HepG2 (cell line): ENCODE results near the gene NOTCH4. TPM values are rescaled to one million over a fixed set of nuclear protein-coding genes. Genes with fewer than 3 reads are reported as not detected.

Experiments
- HES4 ChIP-seq: sonication (generic); formaldehyde crosslinking; IDR thresholded peaks from 2 replicates; pipeline ENCODE4 v1.9.0; 2021; ENCODE audit warnings: mild to moderate bottlenecking, missing genetic modification reagents, borderline replicate concordance
- HMG20A ChIP-seq: IDR thresholded peaks from 2 replicates; pipeline ENCODE4 v1.6.1; 2016; ENCODE audit warnings: borderline replicate concordance
- NFIB ChIP-seq: sonication (generic); formaldehyde crosslinking; IDR thresholded peaks from 2 replicates; pipeline ENCODE4 v1.9.0; 2021; ENCODE audit warnings: missing genetic modification reagents, mild to moderate bottlenecking, borderline replicate concordance
- NFKB2 ChIP-seq: sonication (generic); formaldehyde crosslinking; IDR thresholded peaks from 2 replicates; pipeline ENCODE4 v1.4.0; 2020; ENCODE audit warnings: missing genetic modification reagents, borderline replicate concordance
- PTBP1 ChIP-seq: fragments of 200-400 bp; formaldehyde crosslinking; IDR thresholded peaks from 2 replicates; pipeline ENCODE4 v1.6.1; 2018; ENCODE audit warnings: low read length, low read depth; ENCODE audit not compliant: poor library complexity, severe bottlenecking
- RXRB ChIP-seq: IDR thresholded peaks from 2 replicates; pipeline ENCODE4 v1.6.1; 2016; ENCODE audit warnings: borderline replicate concordance, missing genetic modification reagents, missing compliant biosample characterization
- SAFB2 ChIP-seq: sonication (generic); formaldehyde crosslinking; IDR thresholded peaks from 2 replicates; pipeline ENCODE4 v1.5.1; 2020; ENCODE audit warnings: missing genetic modification reagents, low read depth, mild to moderate bottlenecking, borderline replicate concordance
- SNAI1 ChIP-seq: sonication (generic); formaldehyde crosslinking; IDR thresholded peaks from 2 replicates; pipeline ENCODE4 v1.5.0; 2020; ENCODE audit warnings: mild to moderate bottlenecking, missing genetic modification reagents, borderline replicate concordance
- SP5 ChIP-seq: IDR thresholded peaks from 2 replicates; pipeline ENCODE4 v1.6.1; 2016; ENCODE audit warnings: low read depth, borderline replicate concordance
- ZNF333 ChIP-seq: sonication (generic); formaldehyde crosslinking; IDR thresholded peaks from 2 replicates; pipeline ENCODE4 v1.4.0; 2020; ENCODE audit warnings: mild to moderate bottlenecking, missing genetic modification reagents, borderline replicate concordance
- ZNF558 ChIP-seq: sonication (generic); formaldehyde crosslinking; IDR thresholded peaks from 2 replicates; pipeline ENCODE4 v1.9.0; 2022; ENCODE audit warnings: mild to moderate bottlenecking, missing genetic modification reagents, borderline replicate concordance
- ZNF816 ChIP-seq: sonication (generic); formaldehyde crosslinking; IDR thresholded peaks from 2 replicates; pipeline ENCODE4 v1.8.0; 2022; ENCODE audit warnings: missing genetic modification reagents, mild to moderate bottlenecking, borderline replicate concordance
- ZSCAN29 ChIP-seq: sonication (generic); formaldehyde crosslinking; conservative IDR thresholded peaks from 2 replicates; pipeline ENCODE4 v1.4.0; 2020; ENCODE audit warnings: mild to moderate bottlenecking, missing genetic modification reagents
- polyA plus RNA-seq, 8 experiments: library from polyadenylated mRNA; depleted of rRNA in 3 of 8; stranded (reverse) in 7 of 8; unstranded in 1 of 8; fragments of >200 nt; fragmentation: Illumina TruSeq in 4 of 8; extraction: Trizol in 4 of 8; gene quantifications; 2 replicates each; pipeline versions ENCODE4 v1.2.1 to v1.2.3, GENCODE V29; 2011 to 2016; ENCODE audit warnings: low read depth in 4 of 8, missing spikeins in 1 of 8, mixed read lengths in 1 of 8; ENCODE audit not compliant: insufficient read depth in 1 of 8
- total RNA-seq, 5 experiments: library from RNA; depleted of rRNA; stranded (reverse); fragments of >200 nt; fragmentation: Illumina TruSeq; extraction: Trizol; gene quantifications; 2 replicates each; pipeline ENCODE4 v1.2.3, GENCODE V29; 2016; ENCODE audit warnings: low read depth in 1 of 5
- TF ChIP-seq, protein P1 (sequence below): sonication (generic); formaldehyde crosslinking; conservative IDR thresholded peaks from 2 replicates; pipeline ENCODE4 v1.4.0; 2020; ENCODE audit warnings: mild to moderate bottlenecking, missing genetic modification reagents, moderate library complexity
- TF ChIP-seq, protein P2 (sequence below): sonication (generic); formaldehyde crosslinking; IDR thresholded peaks from 2 replicates; pipeline ENCODE4 v1.5.0; 2020; ENCODE audit warnings: mild to moderate bottlenecking, missing genetic modification reagents
- TF ChIP-seq, protein P3 (sequence below): sonication (generic); formaldehyde crosslinking; IDR thresholded peaks from 2 replicates; pipeline ENCODE4 v1.4.0; 2020; ENCODE audit warnings: missing genetic modification reagents
- TF ChIP-seq, protein P4 (sequence below): IDR thresholded peaks from 2 replicates; pipeline ENCODE4 v1.6.1; 2016; ENCODE audit warnings: mild to moderate bottlenecking
- TF ChIP-seq, protein P5 (sequence below): IDR thresholded peaks from 2 replicates; pipeline ENCODE4 v1.6.1; 2016; ENCODE audit warnings: missing biosample characterization, missing genetic modification reagents, low read depth

NOTCH4 gene
- total and polyA plus RNA-seq, 2 of the 13 experiments (the other 11 are each of a cell fraction or from before 2014, with no cell fraction given): 0.51 to 0.83 TPM

DNA sequence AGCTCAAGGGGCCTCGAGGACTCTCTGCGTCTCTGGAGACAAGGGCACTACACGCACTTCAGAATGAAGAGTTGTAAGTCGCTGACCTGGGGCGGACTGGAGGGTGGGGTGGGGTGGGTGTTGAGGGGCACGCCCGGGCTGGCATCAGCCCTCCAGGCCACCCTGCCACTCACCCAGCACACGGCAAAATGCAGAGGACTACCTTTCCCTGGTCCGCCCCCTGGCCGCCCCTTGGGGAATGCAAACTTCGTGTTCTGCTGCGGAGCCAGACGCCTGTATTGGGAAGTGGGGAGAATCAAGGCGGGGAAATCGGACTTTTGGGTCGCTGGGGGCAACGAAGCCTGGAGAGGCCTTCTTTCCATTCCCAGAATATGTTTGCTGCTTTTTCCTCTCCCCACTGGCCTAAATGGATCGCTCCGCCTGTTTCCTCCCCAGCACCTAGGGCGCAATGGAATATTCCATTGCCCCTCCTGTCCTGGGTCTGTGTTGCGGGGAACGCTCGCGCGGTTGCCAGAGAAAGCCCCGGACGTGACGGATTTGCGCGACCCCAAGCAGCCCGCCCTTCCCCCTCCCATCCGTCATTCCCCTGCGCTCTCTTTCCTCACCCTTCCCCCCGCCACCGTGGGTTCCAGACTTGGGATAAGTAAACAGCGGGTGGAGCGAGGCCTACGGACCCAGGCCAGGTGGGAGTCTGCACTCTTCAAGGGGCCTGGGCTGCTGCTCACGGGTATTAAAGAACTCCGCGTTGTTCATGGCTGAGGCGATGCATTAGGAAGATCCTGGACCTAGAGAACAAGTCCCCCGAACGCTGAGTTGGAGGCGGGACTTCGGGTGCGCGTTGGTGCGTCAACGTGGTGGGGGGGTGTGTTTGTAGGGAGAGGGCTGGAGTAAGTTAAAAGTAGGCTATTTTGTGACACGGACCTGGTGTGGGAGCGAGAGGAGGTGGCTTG lies 70.0 kb downstream of the NOTCH4 start, which contains the start of gene PPT2 (continued):
- TF ChIP-seq, protein P1, sequence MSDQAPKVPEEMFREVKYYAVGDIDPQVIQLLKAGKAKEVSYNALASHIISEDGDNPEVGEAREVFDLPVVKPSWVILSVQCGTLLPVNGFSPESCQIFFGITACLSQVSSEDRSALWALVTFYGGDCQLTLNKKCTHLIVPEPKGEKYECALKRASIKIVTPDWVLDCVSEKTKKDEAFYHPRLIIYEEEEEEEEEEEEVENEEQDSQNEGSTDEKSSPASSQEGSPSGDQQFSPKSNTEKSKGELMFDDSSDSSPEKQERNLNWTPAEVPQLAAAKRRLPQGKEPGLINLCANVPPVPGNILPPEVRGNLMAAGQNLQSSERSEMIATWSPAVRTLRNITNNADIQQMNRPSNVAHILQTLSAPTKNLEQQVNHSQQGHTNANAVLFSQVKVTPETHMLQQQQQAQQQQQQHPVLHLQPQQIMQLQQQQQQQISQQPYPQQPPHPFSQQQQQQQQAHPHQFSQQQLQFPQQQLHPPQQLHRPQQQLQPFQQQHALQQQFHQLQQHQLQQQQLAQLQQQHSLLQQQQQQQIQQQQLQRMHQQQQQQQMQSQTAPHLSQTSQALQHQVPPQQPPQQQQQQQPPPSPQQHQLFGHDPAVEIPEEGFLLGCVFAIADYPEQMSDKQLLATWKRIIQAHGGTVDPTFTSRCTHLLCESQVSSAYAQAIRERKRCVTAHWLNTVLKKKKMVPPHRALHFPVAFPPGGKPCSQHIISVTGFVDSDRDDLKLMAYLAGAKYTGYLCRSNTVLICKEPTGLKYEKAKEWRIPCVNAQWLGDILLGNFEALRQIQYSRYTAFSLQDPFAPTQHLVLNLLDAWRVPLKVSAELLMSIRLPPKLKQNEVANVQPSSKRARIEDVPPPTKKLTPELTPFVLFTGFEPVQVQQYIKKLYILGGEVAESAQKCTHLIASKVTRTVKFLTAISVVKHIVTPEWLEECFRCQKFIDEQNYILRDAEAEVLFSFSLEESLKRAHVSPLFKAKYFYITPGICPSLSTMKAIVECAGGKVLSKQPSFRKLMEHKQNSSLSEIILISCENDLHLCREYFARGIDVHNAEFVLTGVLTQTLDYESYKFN (CRISPR knock-in tag): peak; percentile 73
- TF ChIP-seq ZNF816: peak; percentile 86; the same call in 1 of the 2 replicates
- TF ChIP-seq HES4 (CRISPR knock-in tag): no peak
- peak; percentile 39; the same call in 1 of the 2 replicates for TF ChIP-seq SP5 (CRISPR knock-in tag)
- TF ChIP-seq ZNF558: no peak
- TF ChIP-seq, protein P2, sequence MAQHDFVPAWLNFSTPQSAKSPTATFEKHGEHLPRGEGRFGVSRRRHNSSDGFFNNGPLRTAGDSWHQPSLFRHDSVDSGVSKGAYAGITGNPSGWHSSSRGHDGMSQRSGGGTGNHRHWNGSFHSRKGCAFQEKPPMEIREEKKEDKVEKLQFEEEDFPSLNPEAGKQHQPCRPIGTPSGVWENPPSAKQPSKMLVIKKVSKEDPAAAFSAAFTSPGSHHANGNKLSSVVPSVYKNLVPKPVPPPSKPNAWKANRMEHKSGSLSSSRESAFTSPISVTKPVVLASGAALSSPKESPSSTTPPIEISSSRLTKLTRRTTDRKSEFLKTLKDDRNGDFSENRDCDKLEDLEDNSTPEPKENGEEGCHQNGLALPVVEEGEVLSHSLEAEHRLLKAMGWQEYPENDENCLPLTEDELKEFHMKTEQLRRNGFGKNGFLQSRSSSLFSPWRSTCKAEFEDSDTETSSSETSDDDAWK (CRISPR knock-in tag): no peak
- peak; percentile 88; the same call in 1 of the 2 replicates for TF ChIP-seq ZSCAN29 (CRISPR knock-in tag)
- peak; percentile 84; the same call in 1 of the 2 replicates for TF ChIP-seq SNAI1
- TF ChIP-seq PTBP1: no peak
- TF ChIP-seq, protein P3, sequence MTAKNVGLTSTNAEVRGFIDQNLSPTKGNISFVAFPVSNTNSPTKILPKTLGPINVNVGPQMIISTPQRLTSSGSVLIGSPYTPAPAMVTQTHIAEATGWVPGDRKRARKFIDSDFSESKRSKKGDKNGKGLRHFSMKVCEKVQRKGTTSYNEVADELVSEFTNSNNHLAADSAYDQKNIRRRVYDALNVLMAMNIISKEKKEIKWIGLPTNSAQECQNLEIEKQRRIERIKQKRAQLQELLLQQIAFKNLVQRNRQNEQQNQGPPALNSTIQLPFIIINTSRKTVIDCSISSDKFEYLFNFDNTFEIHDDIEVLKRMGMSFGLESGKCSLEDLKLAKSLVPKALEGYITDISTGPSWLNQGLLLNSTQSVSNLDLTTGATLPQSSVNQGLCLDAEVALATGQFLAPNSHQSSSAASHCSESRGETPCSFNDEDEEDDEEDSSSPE (CRISPR knock-in tag): peak; percentile 48; the same call in 1 of the 2 replicates
- TF ChIP-seq SAFB2 (CRISPR knock-in tag): peak; percentile 31; the same call in 1 of the 2 replicates
- peak; percentile 71; the same call in 1 of the 2 replicates for TF ChIP-seq ZNF333 (CRISPR knock-in tag)
- peak; percentile 73; the same call in 1 of the 2 replicates for TF ChIP-seq NFKB2 (CRISPR knock-in tag)
- TF ChIP-seq, protein P4, sequence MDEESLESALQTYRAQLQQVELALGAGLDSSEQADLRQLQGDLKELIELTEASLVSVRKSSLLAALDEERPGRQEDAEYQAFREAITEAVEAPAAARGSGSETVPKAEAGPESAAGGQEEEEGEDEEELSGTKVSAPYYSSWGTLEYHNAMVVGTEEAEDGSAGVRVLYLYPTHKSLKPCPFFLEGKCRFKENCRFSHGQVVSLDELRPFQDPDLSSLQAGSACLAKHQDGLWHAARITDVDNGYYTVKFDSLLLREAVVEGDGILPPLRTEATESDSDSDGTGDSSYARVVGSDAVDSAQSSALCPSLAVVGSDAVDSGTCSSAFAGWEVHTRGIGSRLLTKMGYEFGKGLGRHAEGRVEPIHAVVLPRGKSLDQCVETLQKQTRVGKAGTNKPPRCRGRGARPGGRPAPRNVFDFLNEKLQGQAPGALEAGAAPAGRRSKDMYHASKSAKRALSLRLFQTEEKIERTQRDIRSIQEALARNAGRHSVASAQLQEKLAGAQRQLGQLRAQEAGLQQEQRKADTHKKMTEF: no peak; the same call in none of the 2 replicates
- no peak for TF ChIP-seq NFIB (CRISPR knock-in tag)
- 0 out of 2 replicates have a peak, but pooled peaks have one; percentile 23 for TF ChIP-seq HMG20A (CRISPR knock-in tag)
- TF ChIP-seq RXRB (CRISPR knock-in tag): peak; percentile 35
- TF ChIP-seq, protein P5, sequence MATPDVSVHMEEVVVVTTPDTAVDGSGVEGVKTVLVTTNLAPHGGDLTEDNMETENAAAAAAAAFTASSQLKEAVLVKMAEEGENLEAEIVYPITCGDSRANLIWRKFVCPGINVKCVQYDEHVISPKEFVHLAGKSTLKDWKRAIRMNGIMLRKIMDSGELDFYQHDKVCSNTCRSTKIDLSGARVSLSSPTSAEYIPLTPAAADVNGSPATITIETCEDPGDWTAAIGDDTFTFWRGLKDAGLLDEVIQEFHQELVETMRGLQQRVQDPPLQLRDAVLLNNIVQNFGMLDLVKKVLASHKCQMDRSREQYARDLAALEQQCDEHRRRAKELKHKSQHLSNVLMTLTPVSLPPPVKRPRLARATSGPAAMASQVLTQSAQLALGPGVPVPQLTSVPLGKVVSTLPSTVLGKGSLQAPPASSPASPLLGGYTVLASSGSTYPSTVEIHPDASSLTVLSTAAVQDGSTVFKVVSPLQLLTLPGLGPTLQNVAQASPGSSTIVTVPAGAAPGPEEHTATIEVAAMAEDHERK (CRISPR knock-in tag): 0 out of 2 replicates have a peak, but pooled peaks have one; percentile 14
